Measurements from ENCODE around the gene SPACA4.

Gene SPACA4

GRCh38 chr19:48638831-48639381 is 32.4 kb downstream of the SPACA4 start:
- Histone ChIP-seq H3F3A (ENCODE audit: low read depth) (peaks cover 3% of the 10 kb centered on the region), H3K79me2 (ENCODE audit: insufficient read depth, low read length) (peaks cover 20% of the 10 kb centered on the region), H3K27me3 (ENCODE audit: insufficient read depth, low read length, poor library complexity, severe bottlenecking) (no peaks in the 10 kb centered on the region), H3K36me3 (ENCODE audit: insufficient read depth, low read length) (no peaks in the 10 kb centered on the region), H3K9ac (ENCODE audit: low read depth, low read length, poor library complexity, severe bottlenecking) (peak overlapping the region; percentile 86), H3K9me3 (ENCODE audit: insufficient read depth, low read depth, low read length) (no peaks in the 10 kb centered on the region), H3K4me3 (ENCODE audit: low read length, poor library complexity, severe bottlenecking) (peak overlapping the region; percentile 80), H2AFZ (ENCODE audit: low read length) (no peak overlapping the region), H4K20me1 (ENCODE audit: insufficient read depth, low read length, poor library complexity, severe bottlenecking) (peaks cover 4% of the 10 kb centered on the region), H3K4me1 (ENCODE audit: insufficient read depth, low read length, poor library complexity, severe bottlenecking) (peaks cover 27% of the 10 kb centered on the region), H3K4me2 (ENCODE audit: low read depth, low read length, poor library complexity, severe bottlenecking) (peak overlapping the region; percentile 82), H3K9me2 (replicated peaks; ENCODE audit: low read depth, low read length) (no peaks in the 10 kb centered on the region)
- TF ChIP-seq EZH2phosphoT487 (IDR thresholded peaks at IDR 0.05; ENCODE audit: borderline replicate concordance) = no peak
- TF ChIP-seq CTCF (conservative IDR thresholded peaks at IDR 0.05; ENCODE audit: low read length) = no peak

- TF ChIP-seq EZH2phosphoT487 (IDR thresholded peaks at IDR 0.05; ENCODE audit: borderline replicate concordance) (no peak), CTCF (conservative IDR thresholded peaks at IDR 0.05; ENCODE audit: low read length) (no peak)
- Histone ChIP-seq H3F3A (ENCODE audit: low read depth) (peaks cover 3% of the 10 kb centered on the region), H3K4me2 (ENCODE audit: low read depth, low read length, poor library complexity, severe bottlenecking) (peak overlapping the region; percentile 82), H4K20me1 (ENCODE audit: insufficient read depth, low read length, poor library complexity, severe bottlenecking) (peaks cover 4% of the 10 kb centered on the region), H3K9ac (ENCODE audit: low read depth, low read length, poor library complexity, severe bottlenecking) (peak overlapping the region; percentile 86), H3K9me3 (ENCODE audit: insufficient read depth, low read depth, low read length) (no peaks in the 10 kb centered on the region), H3K79me2 (ENCODE audit: insufficient read depth, low read length) (peaks cover 15% of the 10 kb centered on the region; the same call in 1 of the 2 replicates), H3K36me3 (ENCODE audit: insufficient read depth, low read length) (no peaks in the 10 kb centered on the region), H3K4me1 (ENCODE audit: insufficient read depth, low read length, poor library complexity, severe bottlenecking) (peaks cover 28% of the 10 kb centered on the region), H2AFZ (ENCODE audit: low read length) (no peak overlapping the region), H3K4me3 (ENCODE audit: low read length, poor library complexity, severe bottlenecking) (no peak overlapping the region), H3K27me3 (ENCODE audit: insufficient read depth, low read length, poor library complexity, severe bottlenecking) (no peaks in the 10 kb centered on the region), H3K9me2 (replicated peaks; ENCODE audit: low read depth, low read length) (no peaks in the 10 kb centered on the region)
These were observed 33.2 kb downstream of the SPACA4 start for GRCh38 chr19:48639483-48640375.

GRCh38 chr19:48641850-48642249 is 35.3 kb downstream of the SPACA4 start:
- no peaks in the 10 kb centered on the region for H3K79me2 ChIP-seq (ENCODE audit: insufficient read depth, low read length)
- H3K36me3 ChIP-seq (ENCODE audit: insufficient read depth, low read length) = no peaks in the 10 kb centered on the region
- H2AFZ ChIP-seq (ENCODE audit: low read length) = no peak overlapping the region
- TF ChIP-seq CTCF (conservative IDR thresholded peaks at IDR 0.05; ENCODE audit: low read length) (no peak), EZH2phosphoT487 (IDR thresholded peaks at IDR 0.05; ENCODE audit: borderline replicate concordance) (no peak)
- H3K4me1 ChIP-seq (ENCODE audit: insufficient read depth, low read length, poor library complexity, severe bottlenecking) = peaks cover 34% of the 10 kb centered on the region
- H3K9me2 ChIP-seq (replicated peaks; ENCODE audit: low read depth, low read length) = no peaks in the 10 kb centered on the region
- no peak overlapping the region for H3K4me3 ChIP-seq (ENCODE audit: low read length, poor library complexity, severe bottlenecking)
- no peaks in the 10 kb centered on the region for H3K27me3 ChIP-seq (ENCODE audit: insufficient read depth, low read length, poor library complexity, severe bottlenecking)
- no peak overlapping the region for H3K9ac ChIP-seq (ENCODE audit: low read depth, low read length, poor library complexity, severe bottlenecking)
- H3F3A ChIP-seq (ENCODE audit: low read depth) = peaks cover 3% of the 10 kb centered on the region
- H4K20me1 ChIP-seq (ENCODE audit: insufficient read depth, low read length, poor library complexity, severe bottlenecking) = no peaks in the 10 kb centered on the region
- H3K4me2 ChIP-seq (ENCODE audit: low read depth, low read length, poor library complexity, severe bottlenecking) = no peak overlapping the region
- no peaks in the 10 kb centered on the region for H3K9me3 ChIP-seq (ENCODE audit: insufficient read depth, low read depth, low read length)
